Fibroblast of the aortic adventitia (primary cell): ENCODE results near the gene NPHP4. TPM values are rescaled to one million over a fixed set of nuclear protein-coding genes. Genes with fewer than 3 reads are reported as not detected.

ENCODE experiments used
- DNase-seq: peaks from one replicate; pipeline ENCODE4 v3.0.0-alpha.2; 2010; ENCODE audit warnings: low read depth
- H3K4me3 ChIP-seq: 2 replicates; pipeline ENCODE4 v1.5.1; 2011; ENCODE audit warnings: low read depth, mild to moderate bottlenecking, control low read depth, low read length, moderate library complexity
- CTCF ChIP-seq: IDR thresholded peaks from 2 replicates; pipeline ENCODE4 v1.5.1; 2011; ENCODE audit warnings: mild to moderate bottlenecking, low read length, control low read depth, inconsistent platforms; ENCODE audit not compliant: insufficient read depth
- total RNA-seq: library from RNA; depleted of rRNA; stranded (reverse); fragments of >200 nt; gene quantifications from 2 replicates; pipeline ENCODE4 v1.2.3, GENCODE V29; 2012; ENCODE audit warnings: low replicate concordance

The NPHP4 gene
- total RNA-seq, 1 donor = 6.9 TPM

- no peak overlapping the region for H3K4me3 ChIP-seq
- TF ChIP-seq CTCF = no peak
- no peak for DNase-seq
Observed at GRCh38 chr1:5911871-5912271, 80.4 kb downstream of the NPHP4 start.

GRCh38 chr1:5911157-5911556 is 81.1 kb downstream of the NPHP4 start:
- H3K4me3 ChIP-seq = no peak overlapping the region
- DNase-seq = no peak
- TF ChIP-seq CTCF = no peak

- TF ChIP-seq CTCF = no peak
- DNase-seq = no peak
- no peak overlapping the region for H3K4me3 ChIP-seq
Observed at GRCh38 chr1:5910666-5911065, 81.6 kb downstream of the NPHP4 start.

GRCh38 chr1:5910276-5910620 is 82.0 kb downstream of the NPHP4 start:
- DNase-seq = no peak
- no peak for TF ChIP-seq CTCF
- H3K4me3 ChIP-seq = no peak overlapping the region

- no peak for TF ChIP-seq CTCF
- no peak for DNase-seq
Observed at GRCh38 chr1:5909576-5910275, 82.5 kb downstream of the NPHP4 start.

DNA sequence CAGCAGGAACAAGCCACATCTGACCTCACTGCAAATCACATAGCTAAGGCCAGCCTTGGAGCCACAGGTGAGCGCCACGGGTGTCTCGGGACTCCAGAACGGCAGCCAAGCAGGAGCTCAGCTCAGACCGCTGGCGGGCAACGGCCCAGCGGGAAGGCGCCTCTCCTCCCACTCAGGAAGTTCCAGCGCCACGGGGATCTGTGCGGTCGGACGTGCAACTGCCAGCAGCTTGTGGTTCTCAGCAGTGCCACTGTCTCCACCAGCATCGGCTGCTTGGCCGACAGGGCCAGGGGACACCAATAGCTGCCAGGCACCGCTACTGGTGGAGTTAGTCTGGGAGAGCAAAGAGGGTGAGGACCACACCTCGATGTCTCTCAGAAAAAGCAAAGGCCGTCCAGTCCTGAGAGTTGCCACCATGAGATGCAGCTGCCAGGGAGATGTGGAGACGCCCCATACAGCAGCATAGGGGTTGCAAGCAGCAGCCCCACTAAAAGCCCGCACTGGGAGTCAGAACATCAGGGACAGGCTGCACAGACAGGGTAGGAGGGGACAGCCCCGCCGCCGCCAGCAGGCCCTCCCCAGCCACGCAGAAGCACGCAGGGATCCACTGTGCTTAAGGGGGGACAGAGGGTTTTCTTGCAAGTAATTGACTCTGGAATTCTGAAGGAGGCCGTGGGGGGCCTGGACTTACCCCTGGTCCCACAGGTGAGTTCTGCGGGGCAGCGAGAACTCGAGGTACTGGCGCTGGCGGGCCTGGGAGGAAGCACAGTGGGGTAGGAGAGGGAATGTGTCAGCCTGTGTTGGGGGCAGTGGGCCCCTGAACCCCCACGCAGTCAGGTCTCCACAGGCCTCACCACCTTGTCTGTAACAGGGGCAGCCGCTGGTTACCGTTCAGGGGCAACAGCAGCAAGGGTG is 83.5 kb downstream of the NPHP4 start:
- TF ChIP-seq CTCF = no peak
- H3K4me3 ChIP-seq = no peak overlapping the region
- DNase-seq = no peak

More at GRCh38 chr1:5909576-5910275, 82.5 kb downstream of the NPHP4 start:
- H3K4me3 ChIP-seq = no peak overlapping the region
